Ovary (tissue), 3 donors: ENCODE measurements around the gene LPAR1.

Experiments
- CTCF ChIP-seq, 3 donors: fragments of 450-650 bp in 2 of 3; fragments of 200-600 bp in 1 of 3; IDR thresholded peaks; one replicate each; pipeline versions ENCODE4 v1.5.1 to v1.8.0; 2016 to 2022; ENCODE audit warnings: antibody characterized with exemption in 3 of 3, mild to moderate bottlenecking in 1 of 3
- EP300 ChIP-seq: sonication (generic); formaldehyde crosslinking; IDR thresholded peaks from one replicate; pipeline ENCODE4 v1.6.1; 2017; ENCODE audit warnings: antibody characterized with exemption
- POLR2A ChIP-seq: fragments of 450-650 bp; IDR thresholded peaks from one replicate; pipeline ENCODE4 v1.6.1; 2017; ENCODE audit warnings: antibody characterized with exemption, mild to moderate bottlenecking, moderate library complexity
- donor health status: DM: no; HTN: no; CAD: no.

GRCh38 chr9:110984890-110985437 is 53.3 kb downstream of the LPAR1 start:
- TF ChIP-seq POLR2A (no peak), CTCF (IDR thresholded peaks at IDR 0.05) (no peak), EP300 (no peak)
